HepG2 (cell line): ENCODE data around the gene CD101. TPM values are rescaled to one million over a fixed set of nuclear protein-coding genes. Genes with fewer than 3 reads are reported as not detected.

Experiments used
- ATAC-seq: fragments of 200-7000 bp; cut with Tn5 transposase; 3 replicates; pipeline ENCODE4 v1.9.1; 2020; ENCODE audit warnings: mild to moderate bottlenecking, moderate library complexity
- BruUV-seq: library from RNA; stranded (reverse); fragments of 400-500 nt; replicated peaks from 2 replicates; lab custom pipeline; 2021; lab: Mats Ljungman, UMichigan
- CTCF ChIA-PET: fragments of 300-600 bp; formaldehyde crosslinking; extraction: SDS; loops from one replicate; lab custom pipeline; 2021; ENCODE audit warnings: low total read pairs, inconsistent platforms, low intra/inter-chr PET ratio; lab: Yijun Ruan, JAX
- POLR2A ChIA-PET: fragments of 350-600 bp; sonication (Branson Sonifier 250); formaldehyde crosslinking; loops from one replicate; lab custom pipeline; 2020; ENCODE audit warnings: antibody characterized with exemption, inconsistent platforms; lab: Yijun Ruan, JAX
- DNase-seq: peaks from one replicate; pipeline ENCODE4 v3.0.0-alpha.2; 2015; ENCODE audit warnings: low spot score
- FAIRE-seq: peaks from 3 replicates; lab custom pipeline; 2011; peaks lifted over from hg19 to GRCh38; lab: Jason Lieb, UNC
- H2AFZ ChIP-seq: one replicate; pipeline ENCODE4 v1.6.1; 2011; ENCODE audit warnings: low read length, inconsistent platforms
- H3K27ac ChIP-seq: fragments of 300-600 bp; 3 replicates; pipeline ENCODE4 v1.8.0; 2011; ENCODE audit warnings: mixed run types, mild to moderate bottlenecking, mixed read lengths, low read length, inconsistent platforms; ENCODE audit not compliant: insufficient read depth; ENCODE audit errors: extremely low read length
- H3K27me3 ChIP-seq, 2 experiments: fragments of 200-600 bp in 1 of 2; 2 replicates in 1 of 2; 3 replicates in 1 of 2; pipeline versions ENCODE4 v1.6.0 to v1.8.0; 2011; ENCODE audit warnings: low read length in 2 of 2, mild to moderate bottlenecking in 2 of 2, moderate library complexity in 2 of 2, inconsistent platforms in 1 of 2; ENCODE audit not compliant: insufficient read depth in 2 of 2, control insufficient read depth in 1 of 2
- H3K36me3 ChIP-seq, 2 experiments: fragments of 200-600 bp in 1 of 2; replicated peaks in 1 of 2; 2 replicates in 1 of 2; 3 replicates in 1 of 2; pipeline versions ENCODE4 v1.5.1 to v1.8.0; 2011; ENCODE audit warnings: low read length in 2 of 2, inconsistent platforms in 1 of 2; ENCODE audit not compliant: insufficient read depth in 2 of 2, control insufficient read depth in 1 of 2
- H3K4me1 ChIP-seq: 2 replicates; pipeline ENCODE4 v1.5.1; 2012; ENCODE audit warnings: low read length, inconsistent platforms; ENCODE audit not compliant: insufficient read depth
- H3K4me2 ChIP-seq: 2 replicates; pipeline ENCODE4 v1.6.0; 2011; ENCODE audit warnings: low read depth, low read length, inconsistent platforms
- H3K4me3 ChIP-seq, 3 experiments: fragments of 200-600 bp in 1 of 3; sonication (generic), shearing (Covaris generic) in 1 of 3; replicated peaks in 1 of 3; 2 replicates each; pipeline ENCODE4 v1.5.1; 2011 to 2016; ENCODE audit warnings: low read length in 3 of 3, inconsistent platforms in 2 of 3, low read depth in 2 of 3, mild to moderate bottlenecking in 2 of 3, control low read depth in 1 of 3, mixed read lengths in 1 of 3; ENCODE audit not compliant: insufficient read depth in 1 of 3
- H3K79me2 ChIP-seq: one replicate; pipeline ENCODE4 v1.6.1; 2011; ENCODE audit warnings: low read length, inconsistent platforms; ENCODE audit not compliant: insufficient read depth
- H3K9ac ChIP-seq: 2 replicates; pipeline ENCODE4 v1.6.0; 2011; ENCODE audit warnings: mild to moderate bottlenecking, low read depth, low read length, inconsistent platforms; ENCODE audit not compliant: insufficient read depth
- H3K9me3 ChIP-seq: 2 replicates; pipeline ENCODE4 v1.5.1; 2012; ENCODE audit warnings: mild to moderate bottlenecking, low read length
- H4K20me1 ChIP-seq: 2 replicates; pipeline ENCODE4 v1.6.0; 2011; ENCODE audit warnings: inconsistent platforms, mild to moderate bottlenecking, low read length, moderate library complexity; ENCODE audit not compliant: insufficient read depth
- KAT7 ChIP-seq: IDR thresholded peaks from 2 replicates; pipeline ENCODE4 v1.6.1; 2018; ENCODE audit warnings: borderline replicate concordance, missing compliant biosample characterization
- ZNF280D ChIP-seq: sonication (generic); formaldehyde crosslinking; IDR thresholded peaks from 2 replicates; pipeline ENCODE4 v1.5.1; 2020; ENCODE audit warnings: mild to moderate bottlenecking, missing genetic modification reagents
- ZNF841 ChIP-seq: sonication (generic); formaldehyde crosslinking; IDR thresholded peaks from 2 replicates; pipeline ENCODE4 v1.8.1; 2023; ENCODE audit warnings: missing genetic modification reagents, borderline replicate concordance
- ZSCAN20 ChIP-seq: sonication (generic); formaldehyde crosslinking; IDR thresholded peaks from 2 replicates; pipeline ENCODE4 v1.4.0; 2020; ENCODE audit warnings: missing genetic modification reagents, mild to moderate bottlenecking, borderline replicate concordance
- WGBS: methylation state at CpG from one replicate; pipeline ENCODE4 v1.1.6; 2017; ENCODE audit warnings: low lambda C conversion rate; 5-methylcytosine and 5-hydroxymethylcytosine counted together
- in situ Hi-C: cut with HindIII; loops from 2 replicates; pipeline ENCODE4 v1.10.0; 2017; ENCODE audit warnings: low pct_unique_long_range_greater_than_20kb; ENCODE audit not compliant: extremely low pct_ligation_motif_present
- intact Hi-C: fragments of 100-400 bp; cut with micrococcal nuclease; formaldehyde crosslinking; loops from one replicate; pipeline ENCODE4 v1.10.0; 2022; ENCODE audit not compliant: unreplicated experiment
- polyA plus RNA-seq, 8 experiments: library from polyadenylated mRNA; depleted of rRNA in 3 of 8; stranded (reverse) in 7 of 8; unstranded in 1 of 8; fragments of >200 nt; fragmentation: Illumina TruSeq in 4 of 8; extraction: Trizol in 4 of 8; gene quantifications; 2 replicates each; pipeline versions ENCODE4 v1.2.1 to v1.2.3, GENCODE V29; 2011 to 2016; ENCODE audit warnings: low read depth in 4 of 8, missing spikeins in 1 of 8, mixed read lengths in 1 of 8; ENCODE audit not compliant: insufficient read depth in 1 of 8
- total RNA-seq, 5 experiments: library from RNA; depleted of rRNA; stranded (reverse); fragments of >200 nt; fragmentation: Illumina TruSeq; extraction: Trizol; gene quantifications; 2 replicates each; pipeline ENCODE4 v1.2.3, GENCODE V29; 2016; ENCODE audit warnings: low read depth in 1 of 5
- TF ChIP-seq, protein P1 (sequence below): sonication (generic); formaldehyde crosslinking; IDR thresholded peaks from 2 replicates; pipeline ENCODE4 v1.5.0; 2020; ENCODE audit warnings: mild to moderate bottlenecking, missing genetic modification reagents
- TF ChIP-seq, protein P2 (sequence below): sonication (generic); formaldehyde crosslinking; IDR thresholded peaks from 2 replicates; pipeline ENCODE4 v1.5.0; 2020; ENCODE audit warnings: mild to moderate bottlenecking, low read depth, missing genetic modification reagents, borderline replicate concordance

The CD101 gene
- total and polyA plus RNA-seq, 2 of the 13 experiments (the other 11 are each of a cell fraction or from before 2014, with no cell fraction given): 0.05 to 0.09 TPM

GRCh38 chr1:117008656-117009055 lies 7.1 kb downstream of the CD101 start:
- no TSS peak for BruUV-seq
- POLR2A ChIA-PET: no interaction called here
- TF ChIP-seq, protein P1, sequence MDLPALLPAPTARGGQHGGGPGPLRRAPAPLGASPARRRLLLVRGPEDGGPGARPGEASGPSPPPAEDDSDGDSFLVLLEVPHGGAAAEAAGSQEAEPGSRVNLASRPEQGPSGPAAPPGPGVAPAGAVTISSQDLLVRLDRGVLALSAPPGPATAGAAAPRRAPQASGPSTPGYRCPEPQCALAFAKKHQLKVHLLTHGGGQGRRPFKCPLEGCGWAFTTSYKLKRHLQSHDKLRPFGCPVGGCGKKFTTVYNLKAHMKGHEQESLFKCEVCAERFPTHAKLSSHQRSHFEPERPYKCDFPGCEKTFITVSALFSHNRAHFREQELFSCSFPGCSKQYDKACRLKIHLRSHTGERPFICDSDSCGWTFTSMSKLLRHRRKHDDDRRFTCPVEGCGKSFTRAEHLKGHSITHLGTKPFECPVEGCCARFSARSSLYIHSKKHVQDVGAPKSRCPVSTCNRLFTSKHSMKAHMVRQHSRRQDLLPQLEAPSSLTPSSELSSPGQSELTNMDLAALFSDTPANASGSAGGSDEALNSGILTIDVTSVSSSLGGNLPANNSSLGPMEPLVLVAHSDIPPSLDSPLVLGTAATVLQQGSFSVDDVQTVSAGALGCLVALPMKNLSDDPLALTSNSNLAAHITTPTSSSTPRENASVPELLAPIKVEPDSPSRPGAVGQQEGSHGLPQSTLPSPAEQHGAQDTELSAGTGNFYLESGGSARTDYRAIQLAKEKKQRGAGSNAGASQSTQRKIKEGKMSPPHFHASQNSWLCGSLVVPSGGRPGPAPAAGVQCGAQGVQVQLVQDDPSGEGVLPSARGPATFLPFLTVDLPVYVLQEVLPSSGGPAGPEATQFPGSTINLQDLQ (CRISPR knock-in tag): no peak
- TF ChIP-seq, protein P2, sequence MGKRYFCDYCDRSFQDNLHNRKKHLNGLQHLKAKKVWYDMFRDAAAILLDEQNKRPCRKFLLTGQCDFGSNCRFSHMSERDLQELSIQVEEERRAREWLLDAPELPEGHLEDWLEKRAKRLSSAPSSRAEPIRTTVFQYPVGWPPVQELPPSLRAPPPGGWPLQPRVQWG (CRISPR knock-in tag): no peak
- no peak for TF ChIP-seq ZSCAN20 (CRISPR knock-in tag)
- no peak for TF ChIP-seq ZNF841 (CRISPR knock-in tag)
- no peak for TF ChIP-seq ZNF280D (CRISPR knock-in tag)
- no peak for TF ChIP-seq KAT7

More at GRCh38 chr1:117008656-117009055, 7.1 kb downstream of the CD101 start:
- no peak for FAIRE-seq
- intact Hi-C loops (no loop called here), in situ Hi-C loops (no loop called here)
- Histone ChIP-seq H3K27me3 (no peaks in the 10 kb centered on the region), H3K27ac (no peak overlapping the region), H4K20me1 (no peaks in the 10 kb centered on the region), H3K4me1 (no peaks in the 10 kb centered on the region), H3K4me2 (no peak overlapping the region), H3K79me2 (no peaks in the 10 kb centered on the region), H3K36me3 (no peaks in the 10 kb centered on the region), H3K9ac (no peak overlapping the region), H3K9me3 (no peaks in the 10 kb centered on the region), H2AFZ (no peak overlapping the region), H3K4me3 (no peak overlapping the region)
- DNase-seq: no peak
- CTCF ChIA-PET: no interaction called here
- no peak for ATAC-seq
- 77% methylated on average over 2 of the region's 2 CpGs for WGBS
